ENCODE data around the gene CCL22.

CCL22 gene

DNA sequence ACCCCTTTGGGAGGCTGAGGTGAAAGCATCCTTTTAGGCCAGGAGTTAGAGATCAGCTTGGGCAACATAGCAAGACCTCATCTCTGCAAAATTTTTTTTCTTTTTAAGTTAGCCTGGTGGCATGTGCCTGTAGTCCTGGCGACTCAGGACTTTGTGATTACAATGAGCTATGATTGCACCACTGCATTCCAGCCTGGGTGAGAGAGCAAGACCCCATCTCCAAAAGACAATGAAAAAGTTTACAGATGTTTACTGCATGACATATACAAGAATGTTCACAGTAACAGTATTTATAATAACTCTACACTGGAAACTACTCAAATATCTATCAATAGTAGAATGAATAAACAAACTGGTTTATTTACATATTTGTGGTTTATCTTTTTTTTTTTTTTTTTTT lies 33.1 kb upstream of the CCL22 start:
- no peak overlapping the region for H3K27ac ChIP-seq (ENCODE audit: low read length)
- no peaks in the 10 kb centered on the region for H3K36me3 ChIP-seq (ENCODE audit: insufficient read depth, low read length)
- no peaks in the 10 kb centered on the region for H3K9me3 ChIP-seq (ENCODE audit: insufficient read depth, low read length, severe bottlenecking)
- ATAC-seq (ENCODE audit: insufficient read depth, low read depth) (no peak), DNase-seq (no peak)
- no peak for TF ChIP-seq EZH2 (IDR thresholded peaks at IDR 0.05; ENCODE audit: borderline replicate concordance, low read depth, low read length, severe bottlenecking)
- TF ChIP-seq, protein P1, sequence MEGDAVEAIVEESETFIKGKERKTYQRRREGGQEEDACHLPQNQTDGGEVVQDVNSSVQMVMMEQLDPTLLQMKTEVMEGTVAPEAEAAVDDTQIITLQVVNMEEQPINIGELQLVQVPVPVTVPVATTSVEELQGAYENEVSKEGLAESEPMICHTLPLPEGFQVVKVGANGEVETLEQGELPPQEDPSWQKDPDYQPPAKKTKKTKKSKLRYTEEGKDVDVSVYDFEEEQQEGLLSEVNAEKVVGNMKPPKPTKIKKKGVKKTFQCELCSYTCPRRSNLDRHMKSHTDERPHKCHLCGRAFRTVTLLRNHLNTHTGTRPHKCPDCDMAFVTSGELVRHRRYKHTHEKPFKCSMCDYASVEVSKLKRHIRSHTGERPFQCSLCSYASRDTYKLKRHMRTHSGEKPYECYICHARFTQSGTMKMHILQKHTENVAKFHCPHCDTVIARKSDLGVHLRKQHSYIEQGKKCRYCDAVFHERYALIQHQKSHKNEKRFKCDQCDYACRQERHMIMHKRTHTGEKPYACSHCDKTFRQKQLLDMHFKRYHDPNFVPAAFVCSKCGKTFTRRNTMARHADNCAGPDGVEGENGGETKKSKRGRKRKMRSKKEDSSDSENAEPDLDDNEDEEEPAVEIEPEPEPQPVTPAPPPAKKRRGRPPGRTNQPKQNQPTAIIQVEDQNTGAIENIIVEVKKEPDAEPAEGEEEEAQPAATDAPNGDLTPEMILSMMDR (IDR thresholded peaks at IDR 0.05; ENCODE audit: borderline replicate concordance, extremely low read depth, low read length, poor library complexity, severe bottlenecking) = no peak
- H3K4me1 ChIP-seq (ENCODE audit: insufficient read depth, low read length) = no peaks in the 10 kb centered on the region
- H3K9ac ChIP-seq (ENCODE audit: low read depth, low read length) = no peak overlapping the region
- H3K4me3 ChIP-seq (ENCODE audit: low read depth in 1 of 2, low read length in 2 of 2) = no peak overlapping the region
- no peaks in the 10 kb centered on the region for H3K27me3 ChIP-seq (ENCODE audit: insufficient read depth, low read length, poor library complexity)
- H4K20me1 ChIP-seq (ENCODE audit: insufficient read depth, low read length) = no peaks in the 10 kb centered on the region
- H3K4me2 ChIP-seq (ENCODE audit: insufficient read depth, low read length) = no peak overlapping the region
- H2AFZ ChIP-seq (ENCODE audit: low read depth, low read length) = no peak overlapping the region
- H3K79me2 ChIP-seq (ENCODE audit: insufficient read depth, low read length) = no peaks in the 10 kb centered on the region

DNA sequence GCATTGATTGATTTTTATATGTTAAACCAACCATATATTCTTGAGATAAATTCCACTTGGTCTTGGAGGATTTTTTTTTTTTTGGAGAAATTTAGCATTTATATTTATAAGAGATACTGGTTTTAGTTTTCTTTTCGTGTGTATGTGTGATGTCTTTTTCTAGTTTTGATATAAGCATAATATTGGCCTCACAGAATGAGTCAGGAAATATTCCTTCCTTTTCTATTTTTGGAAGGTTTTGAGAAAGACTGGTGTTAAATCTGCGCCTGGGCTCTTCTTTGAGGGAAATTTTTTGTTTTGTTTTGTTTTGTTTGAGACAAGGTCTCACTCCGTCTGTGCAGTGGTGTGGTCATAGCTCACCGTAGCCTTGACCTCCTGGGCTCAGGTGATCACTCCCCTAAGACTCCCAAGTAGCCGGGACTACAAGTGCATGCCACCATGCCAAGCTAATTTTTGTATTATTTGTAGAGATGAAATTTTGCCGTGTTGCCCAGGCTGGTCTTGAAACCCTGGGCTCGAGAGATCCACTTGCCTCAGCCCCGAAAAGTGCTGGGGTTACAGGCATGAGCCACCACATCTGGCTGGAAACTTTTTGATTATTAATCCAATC lies 28.8 kb upstream of the CCL22 start:
- Histone ChIP-seq H3K9me3 (ENCODE audit: insufficient read depth, low read length, severe bottlenecking) (no peaks in the 10 kb centered on the region), H3K36me3 (ENCODE audit: insufficient read depth, low read length) (no peaks in the 10 kb centered on the region)
- no peak for ATAC-seq (ENCODE audit: insufficient read depth, low read depth)

DNA sequence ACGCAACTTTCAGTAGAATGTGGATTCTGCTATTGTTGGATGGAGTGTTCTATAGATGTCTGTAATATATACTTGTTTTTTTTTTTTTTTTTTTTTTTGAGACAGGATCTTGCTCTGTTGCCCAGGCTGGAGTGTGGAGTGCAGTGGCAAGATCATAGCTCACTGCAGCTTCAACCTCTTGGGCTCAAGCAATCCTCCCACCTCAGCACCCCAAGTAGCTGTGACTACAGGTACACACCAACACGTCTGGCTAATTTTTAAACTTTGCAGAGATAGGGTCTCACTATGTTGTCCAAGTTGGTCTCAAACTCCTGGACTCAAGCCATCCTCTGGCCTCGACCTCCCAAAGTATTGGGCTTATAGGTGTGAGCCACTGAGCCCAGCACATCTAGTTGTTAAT lies 27.2 kb upstream of the CCL22 start:
- no peaks in the 10 kb centered on the region for H3K9me3 ChIP-seq (ENCODE audit: insufficient read depth, low read length, severe bottlenecking)
- H3K36me3 ChIP-seq (ENCODE audit: insufficient read depth, low read length) = no peaks in the 10 kb centered on the region
- H3K4me3 ChIP-seq (ENCODE audit: low read depth in 1 of 2, low read length in 2 of 2) = no peak overlapping the region
- H2AFZ ChIP-seq (ENCODE audit: low read depth, low read length) = no peak overlapping the region
- no peak overlapping the region for H3K9ac ChIP-seq (ENCODE audit: low read depth, low read length)
- H3K4me2 ChIP-seq (ENCODE audit: insufficient read depth, low read length) = no peak overlapping the region
- H3K4me1 ChIP-seq (ENCODE audit: insufficient read depth, low read length) = no peaks in the 10 kb centered on the region
- TF ChIP-seq, protein P1 (IDR thresholded peaks at IDR 0.05; ENCODE audit: borderline replicate concordance, extremely low read depth, low read length, poor library complexity, severe bottlenecking) = no peak
- TF ChIP-seq EZH2 (IDR thresholded peaks at IDR 0.05; ENCODE audit: borderline replicate concordance, low read depth, low read length, severe bottlenecking) = no peak
- no peaks in the 10 kb centered on the region for H3K79me2 ChIP-seq (ENCODE audit: insufficient read depth, low read length)
- DNase-seq = no peak
- H4K20me1 ChIP-seq (ENCODE audit: insufficient read depth, low read length) = no peaks in the 10 kb centered on the region
- no peak overlapping the region for H3K27ac ChIP-seq (ENCODE audit: low read length)
- H3K27me3 ChIP-seq (ENCODE audit: insufficient read depth, low read length, poor library complexity) = no peaks in the 10 kb centered on the region
- no peak for ATAC-seq (ENCODE audit: insufficient read depth, low read depth)

More for the DNA sequence above, 28.8 kb upstream of the CCL22 start:
- DNase-seq = no peak
- Histone ChIP-seq H4K20me1 (ENCODE audit: insufficient read depth, low read length) (no peaks in the 10 kb centered on the region), H3K27ac (ENCODE audit: low read length) (no peak overlapping the region), H3K79me2 (ENCODE audit: insufficient read depth, low read length) (no peaks in the 10 kb centered on the region), H3K4me2 (ENCODE audit: insufficient read depth, low read length) (no peak overlapping the region), H3K27me3 (ENCODE audit: insufficient read depth, low read length, poor library complexity) (no peaks in the 10 kb centered on the region), H3K4me1 (ENCODE audit: insufficient read depth, low read length) (no peaks in the 10 kb centered on the region), H3K4me3 (ENCODE audit: low read depth in 1 of 2, low read length in 2 of 2) (no peak overlapping the region), H3K9ac (ENCODE audit: low read depth, low read length) (no peak overlapping the region), H2AFZ (ENCODE audit: low read depth, low read length) (no peak overlapping the region)
- TF ChIP-seq EZH2 (IDR thresholded peaks at IDR 0.05; ENCODE audit: borderline replicate concordance, low read depth, low read length, severe bottlenecking) = no peak
- TF ChIP-seq, protein P1 (IDR thresholded peaks at IDR 0.05; ENCODE audit: borderline replicate concordance, extremely low read depth, low read length, poor library complexity, severe bottlenecking) = no peak
